Esophagus muscularis mucosa (tissue), 4 donors: ENCODE results near the gene ASTL. TPM values are rescaled to one million over a fixed set of nuclear protein-coding genes. Genes with fewer than 3 reads are reported as not detected.

Source experiments
- DNase-seq: peaks from one replicate; pipeline ENCODE4 v3.0.0-alpha.2; 2017; ENCODE audit errors: extremely low spot score
- H3K27ac ChIP-seq, 4 donors: fragments of 200-600 bp; sonication (generic); replicated peaks in 1 of 4; 1 replicate in 3 of 4; 2 replicates in 1 of 4; pipeline ENCODE4 v1.5.1; 2016 to 2019; ENCODE audit warnings: mild to moderate bottlenecking in 1 of 4
- H3K27me3 ChIP-seq, 4 donors: fragments of 200-600 bp; sonication (generic); one replicate each; pipeline versions ENCODE4 v1.5.1 to v1.6.0; 2016 to 2019
- H3K36me3 ChIP-seq, 4 donors: fragments of 200-600 bp; sonication (generic); one replicate each; pipeline ENCODE4 v1.5.1; 2016 to 2019
- H3K4me1 ChIP-seq, 4 donors: fragments of 200-600 bp; sonication (generic); one replicate each; pipeline ENCODE4 v1.5.1; 2016 to 2019
- H3K4me3 ChIP-seq, 4 donors: fragments of 200-600 bp; sonication (generic); 1 replicate in 2 of 4; 2 replicates in 2 of 4; pipeline ENCODE4 v1.5.1; 2016 to 2019; ENCODE audit warnings: mild to moderate bottlenecking in 4 of 4, moderate library complexity in 1 of 4
- H3K9me3 ChIP-seq, 4 donors: fragments of 200-600 bp; sonication (generic); 1 replicate in 3 of 4; 2 replicates in 1 of 4; pipeline ENCODE4 v1.5.1; 2016 to 2019
- EP300 ChIP-seq: sonication (generic); formaldehyde crosslinking; IDR thresholded peaks from one replicate; pipeline ENCODE4 v1.6.1; 2017; ENCODE audit warnings: antibody characterized with exemption
- POLR2A ChIP-seq: fragments of 450-650 bp; IDR thresholded peaks from one replicate; pipeline ENCODE4 v1.6.1; 2017; ENCODE audit warnings: antibody characterized with exemption, moderate library complexity, mild to moderate bottlenecking, low read depth
- POLR2AphosphoS5 ChIP-seq, 2 donors: sonication (generic); formaldehyde crosslinking; IDR thresholded peaks; one replicate each; pipeline ENCODE4 v1.6.1; 2017; ENCODE audit warnings: antibody characterized with exemption in 2 of 2
- WGBS: methylation state at CpG from one replicate; pipeline ENCODE4 v1.1.5; 2018; 5-methylcytosine and 5-hydroxymethylcytosine counted together
- intact Hi-C: fragments of 100-400 bp; cut with DNase I; formaldehyde crosslinking; loops from one replicate; pipeline ENCODE4 v1.15.1; 2023
- total RNA-seq, 4 donors: library from RNA; depleted of rRNA; stranded (reverse); fragments of >200 nt; gene quantifications; one replicate each; pipeline versions ENCODE4 v1.1.0 to v1.2.1, GENCODE V29; 2016
- TF ChIP-seq, protein P1 (sequence below), 3 experiments: fragments of 200-600 bp in 2 of 3; fragments of 450-650 bp in 1 of 3; sonication (generic) in 2 of 3; IDR thresholded peaks; one replicate each; pipeline ENCODE4 v1.5.1; 2017 to 2019; ENCODE audit warnings: antibody characterized with exemption in 3 of 3, mild to moderate bottlenecking in 2 of 3, moderate library complexity in 1 of 3

ASTL gene
- total RNA-seq: not detected

DNA sequence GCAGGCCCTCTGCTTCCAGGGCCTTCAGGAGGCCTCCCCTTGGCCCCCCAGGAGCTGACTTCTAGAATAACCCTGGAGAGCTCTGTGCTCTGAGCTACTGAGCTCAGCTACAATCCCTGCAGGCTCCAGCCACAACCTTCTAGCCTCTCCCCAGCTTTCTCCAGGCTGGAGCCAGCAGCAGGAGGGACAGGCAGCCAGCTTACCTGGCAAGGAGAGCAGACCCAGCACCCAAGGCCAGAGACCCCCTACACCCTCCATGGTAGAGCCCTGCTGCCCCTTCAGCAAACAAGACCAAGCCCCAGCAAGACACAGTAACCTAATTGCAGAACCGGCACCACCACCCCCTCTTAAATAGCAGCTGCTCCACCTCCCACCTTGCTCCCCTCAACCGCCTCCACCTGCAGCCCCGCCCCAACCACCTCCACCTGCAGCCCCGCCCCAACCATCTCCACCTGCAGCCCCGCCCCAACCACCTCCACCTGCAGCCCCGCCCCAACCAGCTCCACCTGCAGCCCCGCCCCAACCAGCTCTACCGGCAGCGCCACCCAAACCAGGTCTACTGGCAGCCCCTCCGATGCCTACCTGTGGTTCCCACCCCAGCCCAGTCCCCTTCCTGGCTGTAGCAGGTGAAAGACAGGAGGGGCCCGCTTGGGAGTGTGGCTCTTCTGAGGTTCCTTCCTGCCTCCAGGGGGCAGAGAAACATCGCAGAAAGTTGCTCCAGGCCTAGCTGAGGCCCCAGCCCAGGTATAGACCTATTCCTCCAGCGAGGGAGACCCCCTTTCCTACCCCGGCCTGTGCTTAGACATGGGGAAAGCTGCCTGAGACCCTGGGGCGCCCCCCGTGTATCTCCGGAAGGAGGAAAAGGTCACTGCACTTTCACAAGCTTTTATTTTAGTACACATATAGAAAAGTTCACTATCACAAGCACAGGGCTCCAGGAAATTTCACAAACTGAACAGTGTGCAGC lies at the start of gene ASTL:
ASTL (minus strand) TSS at position 324 of the 967 bp plus-strand sequence; CDS start at position 258, 66 bp downstream.
- Histone ChIP-seq H3K4me1 (no peaks in the 10 kb centered on the region), H3K4me3 (no peak within 1 kb of the TSS), H3K27me3 (peaks cover 0 to 48% (median 0%) of the 10 kb centered on the region in 4 donors), H3K27ac (no peak within 1 kb of the TSS), H3K9me3 (no peaks in the 10 kb centered on the region), H3K36me3 (no peaks in the 10 kb centered on the region)
- 29% methylated on average over 9 of the region's 17 CpGs for WGBS
- TF ChIP-seq EP300: no peak
- TF ChIP-seq, protein P1, sequence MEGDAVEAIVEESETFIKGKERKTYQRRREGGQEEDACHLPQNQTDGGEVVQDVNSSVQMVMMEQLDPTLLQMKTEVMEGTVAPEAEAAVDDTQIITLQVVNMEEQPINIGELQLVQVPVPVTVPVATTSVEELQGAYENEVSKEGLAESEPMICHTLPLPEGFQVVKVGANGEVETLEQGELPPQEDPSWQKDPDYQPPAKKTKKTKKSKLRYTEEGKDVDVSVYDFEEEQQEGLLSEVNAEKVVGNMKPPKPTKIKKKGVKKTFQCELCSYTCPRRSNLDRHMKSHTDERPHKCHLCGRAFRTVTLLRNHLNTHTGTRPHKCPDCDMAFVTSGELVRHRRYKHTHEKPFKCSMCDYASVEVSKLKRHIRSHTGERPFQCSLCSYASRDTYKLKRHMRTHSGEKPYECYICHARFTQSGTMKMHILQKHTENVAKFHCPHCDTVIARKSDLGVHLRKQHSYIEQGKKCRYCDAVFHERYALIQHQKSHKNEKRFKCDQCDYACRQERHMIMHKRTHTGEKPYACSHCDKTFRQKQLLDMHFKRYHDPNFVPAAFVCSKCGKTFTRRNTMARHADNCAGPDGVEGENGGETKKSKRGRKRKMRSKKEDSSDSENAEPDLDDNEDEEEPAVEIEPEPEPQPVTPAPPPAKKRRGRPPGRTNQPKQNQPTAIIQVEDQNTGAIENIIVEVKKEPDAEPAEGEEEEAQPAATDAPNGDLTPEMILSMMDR (IDR thresholded peaks at IDR 0.05): peak; percentile 23 to 48 (median 48)
- intact Hi-C loops: loop anchor here (2.0 to 10.0 kb wide), 2 partner anchors 36 to 366 kb away; partner anchors contain the start of gene NEURL3
- no peak for DNase-seq

DNA sequence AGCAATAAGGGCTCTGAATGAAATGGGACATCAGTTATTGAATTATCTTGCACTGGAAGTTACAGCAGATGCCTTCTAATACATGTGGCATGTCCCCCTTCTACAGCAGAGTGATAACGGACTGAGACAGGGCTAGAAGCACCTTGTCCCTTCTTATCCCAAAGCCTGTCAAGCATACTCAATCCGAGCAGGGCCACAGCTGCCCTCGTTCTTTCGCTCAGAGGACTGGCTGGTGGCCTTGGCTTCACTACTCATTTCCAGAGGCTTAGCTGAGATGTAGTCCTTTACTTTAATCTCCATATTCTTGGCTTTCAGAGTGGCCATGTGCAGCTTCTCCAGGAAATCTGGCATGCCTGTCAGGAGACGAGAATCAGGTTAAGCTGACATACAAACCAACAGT lies 48.3 kb upstream of the ASTL start:
- Histone ChIP-seq H3K27me3 (no peaks in the 10 kb centered on the region), H3K9me3 (no peaks in the 10 kb centered on the region), H3K27ac (no peak overlapping the region), H3K4me1 (peaks cover 0 to 5% (median 0%) of the 10 kb centered on the region in 4 donors), H3K36me3 (peaks cover 54 to 83% (median 74%) of the 10 kb centered on the region in 4 donors), H3K4me3 (no peak overlapping the region)
- TF ChIP-seq, protein P1 (IDR thresholded peaks at IDR 0.05): no peak
- TF ChIP-seq POLR2A (no peak), POLR2AphosphoS5 (IDR thresholded peaks at IDR 0.05) (no peak), EP300 (no peak)
- WGBS: 78% methylated on average over 5 of the region's 5 CpGs
- intact Hi-C loops: no loop called here
- no peak for DNase-seq

DNA sequence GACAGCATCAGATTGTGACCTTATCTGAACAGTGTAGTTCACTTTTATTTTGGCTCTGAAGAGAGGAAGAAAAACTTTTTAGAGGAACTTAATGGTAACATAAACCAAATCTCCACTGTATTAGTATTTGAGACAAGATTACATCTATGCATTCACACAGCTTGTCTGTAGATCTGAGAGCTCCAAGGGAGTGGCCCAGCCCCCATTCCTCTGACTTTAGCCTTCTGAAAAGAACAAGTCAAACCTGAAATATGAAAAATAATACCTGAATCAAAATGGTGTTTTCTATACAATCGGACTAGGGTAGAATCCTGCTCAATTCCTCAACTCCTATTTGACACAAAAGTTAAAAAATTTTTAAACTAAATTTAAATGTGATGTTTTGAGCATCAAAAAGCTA lies 47.2 kb upstream of the ASTL start:
- H3K27me3 ChIP-seq: no peaks in the 10 kb centered on the region
- H3K4me1 ChIP-seq: peaks cover 0 to 5% (median 0%) of the 10 kb centered on the region in 4 donors
- no peak for DNase-seq
- peaks cover 44 to 72% (median 64%) of the 10 kb centered on the region in 4 donors for H3K36me3 ChIP-seq
- TF ChIP-seq, protein P1 (IDR thresholded peaks at IDR 0.05): no peak
- TF ChIP-seq POLR2AphosphoS5 (IDR thresholded peaks at IDR 0.05): no peak
- no peak for TF ChIP-seq EP300
- no peak for TF ChIP-seq POLR2A
- 94% methylated on average over 1 of the region's 1 CpG for WGBS
- H3K4me3 ChIP-seq: no peak overlapping the region
- no peaks in the 10 kb centered on the region for H3K9me3 ChIP-seq
- intact Hi-C loops: no loop called here
- no peak overlapping the region for H3K27ac ChIP-seq

DNA sequence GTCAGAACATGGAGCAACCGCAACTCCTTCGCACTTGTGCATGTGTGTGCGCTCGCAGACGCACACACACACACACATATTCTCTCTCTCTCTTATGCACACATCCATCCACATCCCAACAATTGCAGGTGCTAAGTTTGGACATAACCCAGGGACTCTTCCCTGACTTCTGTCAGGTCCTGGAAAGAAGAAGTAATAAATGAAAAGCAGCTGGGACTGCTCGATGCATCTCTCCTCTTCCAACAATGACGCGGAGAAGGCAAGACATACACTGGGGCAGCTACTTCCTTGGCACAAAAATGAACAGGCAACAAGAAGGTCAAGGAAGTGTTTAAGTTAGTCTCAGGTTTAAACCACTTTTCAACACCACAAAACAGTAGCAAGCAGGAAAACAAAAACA lies 46.7 kb upstream of the ASTL start:
- intact Hi-C loops: no loop called here
- 74% methylated on average over 8 of the region's 8 CpGs for WGBS
- Histone ChIP-seq H3K4me1 (peaks cover 0 to 5% (median 0%) of the 10 kb centered on the region in 4 donors), H3K4me3 (no peak overlapping the region), H3K36me3 (peaks cover 39 to 67% (median 61%) of the 10 kb centered on the region in 4 donors), H3K27me3 (no peaks in the 10 kb centered on the region), H3K27ac (no peak overlapping the region), H3K9me3 (no peaks in the 10 kb centered on the region)
- DNase-seq: no peak
- no peak for TF ChIP-seq POLR2A
- TF ChIP-seq POLR2AphosphoS5 (IDR thresholded peaks at IDR 0.05): no peak
- TF ChIP-seq, protein P1 (IDR thresholded peaks at IDR 0.05): no peak
- no peak for TF ChIP-seq EP300
